ENCODE data around the gene CDYL2.

The CDYL2 gene

GRCh38 chr16:80610481-80611156 is 193.8 kb downstream of the CDYL2 start:
- H4K20me1 ChIP-seq (ENCODE audit: control insufficient read depth, insufficient read depth, low read depth, low read length), result no peaks in the 10 kb centered on the region
- H3K9me3 ChIP-seq (ENCODE audit: control insufficient read depth, insufficient read depth, low read length), result no peaks in the 10 kb centered on the region
- TF ChIP-seq EZH2phosphoT487 (IDR thresholded peaks at IDR 0.05; ENCODE audit: borderline replicate concordance, low read length), result no peak
- no peak for TF ChIP-seq CTCF (IDR thresholded peaks at IDR 0.05; ENCODE audit: low read depth, low read length, poor library complexity, severe bottlenecking)
- H3K27ac ChIP-seq (ENCODE audit: low read depth, low read length), result no peak overlapping the region
- H3K4me2 ChIP-seq (ENCODE audit: low read length), result no peak overlapping the region
- no peaks in the 10 kb centered on the region for H3K79me2 ChIP-seq (ENCODE audit: control insufficient read depth, low read length)
- no peaks in the 10 kb centered on the region for H3F3A ChIP-seq (ENCODE audit: control insufficient read depth, insufficient read depth)
- no peak overlapping the region for H3K4me3 ChIP-seq (ENCODE audit: low read length)
- H3K4me1 ChIP-seq (ENCODE audit: control insufficient read depth, low read length), result peaks cover 3% of the 10 kb centered on the region; the same call in 1 of the 2 replicates
- no peaks in the 10 kb centered on the region for H3K36me3 ChIP-seq (ENCODE audit: control insufficient read depth, low read length)
- H3K9me2 ChIP-seq (replicated peaks; ENCODE audit: control insufficient read depth, low read length), result no peaks in the 10 kb centered on the region
- H3K27me3 ChIP-seq (ENCODE audit: control insufficient read depth, low read length), result no peaks in the 10 kb centered on the region

GRCh38 chr16:80608946-80609345 is 195.5 kb downstream of the CDYL2 start:
- no peak overlapping the region for H3K4me3 ChIP-seq (ENCODE audit: low read length)
- no peak overlapping the region for H3K27ac ChIP-seq (ENCODE audit: low read depth, low read length)
- H3F3A ChIP-seq (ENCODE audit: control insufficient read depth, insufficient read depth), result no peaks in the 10 kb centered on the region
- TF ChIP-seq CTCF (IDR thresholded peaks at IDR 0.05; ENCODE audit: low read depth, low read length, poor library complexity, severe bottlenecking) (no peak), EZH2phosphoT487 (IDR thresholded peaks at IDR 0.05; ENCODE audit: borderline replicate concordance, low read length) (no peak)
- H3K4me2 ChIP-seq (ENCODE audit: low read length), result no peak overlapping the region
- H3K4me1 ChIP-seq (ENCODE audit: control insufficient read depth, low read length), result peaks cover 3% of the 10 kb centered on the region; the same call in 1 of the 2 replicates
- no peaks in the 10 kb centered on the region for H3K36me3 ChIP-seq (ENCODE audit: control insufficient read depth, low read length)
- no peaks in the 10 kb centered on the region for H3K27me3 ChIP-seq (ENCODE audit: control insufficient read depth, low read length)
- H3K9me2 ChIP-seq (replicated peaks; ENCODE audit: control insufficient read depth, low read length), result no peaks in the 10 kb centered on the region
- H3K79me2 ChIP-seq (ENCODE audit: control insufficient read depth, low read length), result no peaks in the 10 kb centered on the region
- no peaks in the 10 kb centered on the region for H4K20me1 ChIP-seq (ENCODE audit: control insufficient read depth, insufficient read depth, low read depth, low read length)
- no peaks in the 10 kb centered on the region for H3K9me3 ChIP-seq (ENCODE audit: control insufficient read depth, insufficient read depth, low read length)

- H3K27me3 ChIP-seq (ENCODE audit: control insufficient read depth, low read length), result no peaks in the 10 kb centered on the region
- no peak overlapping the region for H3K4me3 ChIP-seq (ENCODE audit: low read length)
- peaks cover 3% of the 10 kb centered on the region; the same call in 1 of the 2 replicates for H3K4me1 ChIP-seq (ENCODE audit: control insufficient read depth, low read length)
- H3K36me3 ChIP-seq (ENCODE audit: control insufficient read depth, low read length), result no peaks in the 10 kb centered on the region
- H3K9me3 ChIP-seq (ENCODE audit: control insufficient read depth, insufficient read depth, low read length), result no peaks in the 10 kb centered on the region
- H3F3A ChIP-seq (ENCODE audit: control insufficient read depth, insufficient read depth), result no peaks in the 10 kb centered on the region
- no peaks in the 10 kb centered on the region for H3K9me2 ChIP-seq (replicated peaks; ENCODE audit: control insufficient read depth, low read length)
- H3K4me2 ChIP-seq (ENCODE audit: low read length), result no peak overlapping the region
- no peaks in the 10 kb centered on the region for H4K20me1 ChIP-seq (ENCODE audit: control insufficient read depth, insufficient read depth, low read depth, low read length)
- H3K79me2 ChIP-seq (ENCODE audit: control insufficient read depth, low read length), result no peaks in the 10 kb centered on the region
- H3K27ac ChIP-seq (ENCODE audit: low read depth, low read length), result no peak overlapping the region
- no peak for TF ChIP-seq CTCF (IDR thresholded peaks at IDR 0.05; ENCODE audit: low read depth, low read length, poor library complexity, severe bottlenecking)
- no peak for TF ChIP-seq EZH2phosphoT487 (IDR thresholded peaks at IDR 0.05; ENCODE audit: borderline replicate concordance, low read length)
Observed at GRCh38 chr16:80607204-80607603, 197.2 kb downstream of the CDYL2 start.

All from DOHH2 (cell line).